ENCODE data around the gene CAPN15.
A peak's percentile ranks its signal among the peaks of the same experiment; 100 is the strongest.

Gene CAPN15

DNA sequence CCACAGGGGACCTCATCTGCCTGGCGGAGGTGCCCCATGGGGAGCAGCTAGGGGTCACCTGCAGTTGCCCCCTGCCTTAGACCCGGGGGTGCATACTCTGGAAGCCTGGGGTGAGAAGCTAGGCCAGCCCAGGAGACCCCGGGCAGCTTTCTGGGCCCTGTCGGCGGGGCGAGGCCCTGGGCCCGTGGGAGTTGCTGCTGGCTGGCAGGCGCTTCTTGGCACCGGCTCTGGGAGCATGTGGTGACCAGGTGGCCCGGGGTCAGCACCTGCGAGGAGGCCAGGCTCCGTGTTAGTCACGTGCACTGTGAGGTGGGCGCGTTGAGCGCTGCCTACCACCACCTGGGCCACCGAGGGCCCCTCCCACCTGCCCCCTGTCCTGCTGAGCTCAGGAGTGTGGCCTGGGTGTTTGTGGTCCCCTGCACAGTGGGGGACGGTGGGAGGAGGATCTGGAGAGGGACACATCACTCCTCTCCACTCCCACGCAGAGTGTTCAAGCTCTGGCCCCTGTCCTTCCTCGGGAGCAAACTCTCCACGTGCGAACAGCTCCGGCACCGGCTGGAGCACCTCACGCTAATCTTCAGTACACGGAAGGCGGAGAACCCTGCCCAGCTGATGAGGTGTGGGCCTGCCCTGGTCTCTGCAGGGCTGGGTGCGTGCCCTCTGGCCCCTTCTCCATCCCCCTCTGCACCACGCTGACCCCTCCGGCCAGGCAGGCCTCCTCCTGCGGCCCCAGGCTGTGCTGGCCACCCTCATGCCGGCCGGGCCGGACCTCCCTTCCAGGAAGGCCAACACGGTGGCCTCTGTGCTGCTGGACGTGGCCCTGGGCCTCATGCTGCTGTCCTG lies 48.1 kb downstream of the CAPN15 start:
- DNase-seq (ENCODE audit: low read depth in 2 of 3, low spot score in 2 of 3): no peak

DNA sequence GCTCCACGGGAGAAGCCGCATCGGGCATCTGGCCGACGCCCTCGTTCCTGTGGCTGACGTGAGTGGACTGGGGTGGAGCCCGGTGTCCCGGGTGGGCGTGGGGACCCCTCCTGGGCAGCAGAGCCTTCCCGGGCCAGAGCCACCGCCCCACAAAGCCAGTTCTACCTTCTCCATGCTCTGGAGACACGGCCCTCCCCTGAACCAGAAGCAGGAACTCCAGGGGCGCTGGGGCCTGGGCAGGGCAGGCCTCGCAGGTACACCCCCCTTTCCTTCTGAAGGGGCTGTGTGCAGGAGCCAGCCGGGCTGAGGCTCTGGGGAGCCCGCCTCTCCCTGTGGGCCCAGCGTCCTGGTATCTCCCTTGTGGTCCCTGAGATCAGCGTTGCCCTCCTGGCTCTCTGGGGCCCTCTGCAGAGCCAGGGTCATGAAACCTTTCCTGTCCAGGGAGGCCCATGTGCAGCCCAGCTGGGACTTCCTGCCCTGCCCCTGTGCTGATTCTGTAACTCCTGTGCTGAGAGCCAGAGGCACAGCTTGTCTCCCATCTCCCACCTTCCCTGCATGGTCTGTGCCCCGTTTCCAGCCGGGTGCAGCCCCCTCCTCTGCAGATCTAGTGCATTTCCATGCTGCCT lies 48.8 kb downstream of the CAPN15 start:
- no peak for DNase-seq (ENCODE audit: low read depth in 2 of 3, low spot score in 2 of 3)

DNA sequence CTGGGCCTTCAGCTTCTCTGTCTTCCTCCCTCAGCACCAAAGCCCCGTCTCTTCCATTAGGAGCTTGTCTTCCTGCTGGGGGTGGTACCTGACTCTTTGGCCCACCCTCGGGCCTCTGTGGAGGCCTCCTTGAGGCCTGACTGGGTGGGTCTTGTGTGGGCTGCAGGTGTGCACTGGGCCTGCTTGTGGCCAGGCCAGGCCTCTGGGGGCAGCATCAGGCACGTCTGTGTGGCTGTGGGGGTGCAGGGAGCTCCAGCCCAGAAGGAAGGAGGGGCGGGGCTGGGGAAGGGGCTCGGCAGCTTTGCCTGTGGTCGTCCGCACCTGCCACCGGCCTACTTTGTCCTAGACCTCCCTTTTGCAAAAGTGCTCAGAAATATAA lies 49.3 kb downstream of the CAPN15 start:
- no peak for DNase-seq (ENCODE audit: low read depth in 2 of 3, low spot score in 2 of 3)

DNA sequence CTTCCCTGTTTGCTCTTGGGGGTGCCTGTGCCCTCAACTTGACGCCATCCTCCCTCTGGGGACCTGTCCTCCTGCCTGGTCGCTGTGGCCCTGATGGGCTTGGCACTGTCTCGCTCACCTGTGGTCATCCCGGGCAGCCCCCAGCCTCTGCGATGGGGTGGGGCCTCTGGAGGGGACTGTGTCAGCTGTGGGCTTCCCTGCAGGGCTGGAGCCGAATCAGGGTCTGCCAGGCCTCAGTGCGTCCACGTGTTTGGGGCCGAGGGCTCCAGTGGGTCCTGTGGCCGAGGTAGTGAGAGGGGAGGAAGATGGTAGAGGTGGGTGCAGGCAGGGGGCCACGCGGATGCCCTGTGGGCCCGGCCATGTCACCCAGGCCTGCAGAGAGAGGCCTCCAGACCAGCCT lies 50.3 kb downstream of the CAPN15 start:
- DNase-seq (ENCODE audit: low read depth in 2 of 3, low spot score in 2 of 3): no peak

DNA sequence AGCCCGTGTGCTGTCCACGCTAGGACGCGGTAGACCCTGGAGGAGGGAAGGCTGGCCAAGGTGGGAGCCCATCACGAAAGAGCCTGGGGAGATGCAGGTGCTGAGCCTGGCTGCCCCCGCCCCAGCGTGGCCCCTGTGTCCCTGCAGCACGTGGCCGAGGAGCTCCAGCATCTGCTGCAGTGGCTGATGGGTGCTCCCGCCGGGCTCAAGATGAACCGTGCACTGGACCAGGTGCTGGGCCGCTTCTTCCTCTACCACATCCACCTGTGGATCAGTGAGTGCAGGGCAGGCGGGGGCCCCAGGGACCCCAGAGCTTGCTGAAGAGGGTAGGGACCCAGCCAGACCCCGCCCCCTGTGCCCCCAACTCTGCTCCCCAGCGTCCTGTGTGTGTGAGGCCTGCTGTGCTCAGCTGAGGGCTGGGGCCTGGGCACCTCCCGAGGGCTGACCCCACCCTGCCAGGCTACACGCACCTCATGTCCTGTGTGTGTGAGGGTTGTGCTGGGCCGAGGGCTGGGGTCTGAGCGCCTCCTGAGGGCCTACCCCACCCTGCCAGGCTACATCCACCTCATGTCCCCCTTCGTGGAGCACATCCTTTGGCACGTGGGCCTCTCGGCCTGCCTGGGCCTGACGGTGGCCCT lies 50.8 kb downstream of the CAPN15 start:
- DNase-seq (ENCODE audit: low read depth in 2 of 3, low spot score in 2 of 3): no peak

DNA sequence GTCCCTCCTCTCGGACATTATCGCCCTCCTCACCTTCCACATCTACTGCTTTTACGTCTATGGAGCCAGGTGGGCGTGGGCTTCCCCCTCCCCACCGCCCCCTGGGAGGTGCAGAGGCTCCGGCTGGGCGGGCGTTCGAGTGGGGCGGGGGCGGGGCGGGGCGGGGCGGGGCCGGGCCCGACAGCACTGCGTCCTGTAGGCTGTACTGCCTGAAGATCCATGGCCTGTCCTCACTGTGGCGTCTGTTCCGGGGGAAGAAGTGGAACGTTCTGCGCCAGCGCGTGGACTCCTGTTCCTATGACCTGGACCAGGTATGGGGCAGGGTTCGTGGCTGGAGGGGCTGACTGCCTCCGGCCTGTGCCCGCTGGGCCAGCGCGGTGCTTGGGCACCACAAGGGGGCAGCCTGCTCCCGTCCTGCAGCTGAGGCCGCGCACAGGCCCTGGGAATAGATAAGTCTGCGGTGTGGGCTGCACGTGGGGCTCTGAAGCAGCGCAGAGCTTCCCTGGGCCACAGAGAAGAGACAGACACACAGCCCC lies 51.4 kb downstream of the CAPN15 start:
- no peak for DNase-seq (ENCODE audit: low read depth in 2 of 3, low spot score in 2 of 3)

DNA sequence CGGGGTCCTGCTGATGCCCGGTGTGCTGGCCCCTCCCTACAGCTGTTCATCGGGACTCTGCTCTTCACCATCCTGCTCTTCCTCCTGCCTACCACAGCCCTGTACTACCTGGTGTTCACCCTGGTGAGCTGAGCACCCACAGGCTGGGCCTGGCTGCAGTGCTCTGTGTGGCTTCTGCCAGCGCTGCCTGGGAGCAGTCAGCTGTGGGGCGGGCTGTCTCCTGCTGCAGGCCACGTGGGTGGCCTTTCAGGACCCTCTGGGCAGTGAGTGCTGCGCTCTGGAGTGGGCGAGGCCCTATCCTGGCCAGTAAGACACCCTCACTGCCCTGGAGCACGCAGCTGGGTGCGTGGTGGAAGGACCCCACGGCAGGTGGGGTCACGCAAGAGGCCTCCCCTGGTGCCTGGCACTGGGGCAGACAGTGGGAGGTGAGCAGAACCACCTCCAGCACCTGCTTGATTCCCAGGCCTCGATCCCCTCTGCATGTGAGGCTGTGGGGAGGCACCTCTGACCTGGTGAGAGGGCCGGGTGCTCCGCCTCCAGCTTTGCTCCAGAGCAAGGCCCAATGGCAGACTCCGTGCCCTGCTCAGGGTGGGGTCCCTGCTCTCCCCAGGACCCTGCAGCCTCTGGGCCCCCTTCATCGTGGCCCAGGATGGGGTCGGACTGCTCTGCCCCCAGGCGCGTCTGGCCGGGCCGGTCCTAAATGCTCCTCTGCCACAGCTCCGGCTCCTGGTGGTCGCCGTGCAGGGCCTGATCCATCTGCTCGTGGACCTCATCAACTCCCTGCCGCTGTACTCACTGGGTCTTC lies 52.8 kb downstream of the CAPN15 start:
- DNase-seq (ENCODE audit: low read depth in 2 of 3, low spot score in 2 of 3): no peak

DNA sequence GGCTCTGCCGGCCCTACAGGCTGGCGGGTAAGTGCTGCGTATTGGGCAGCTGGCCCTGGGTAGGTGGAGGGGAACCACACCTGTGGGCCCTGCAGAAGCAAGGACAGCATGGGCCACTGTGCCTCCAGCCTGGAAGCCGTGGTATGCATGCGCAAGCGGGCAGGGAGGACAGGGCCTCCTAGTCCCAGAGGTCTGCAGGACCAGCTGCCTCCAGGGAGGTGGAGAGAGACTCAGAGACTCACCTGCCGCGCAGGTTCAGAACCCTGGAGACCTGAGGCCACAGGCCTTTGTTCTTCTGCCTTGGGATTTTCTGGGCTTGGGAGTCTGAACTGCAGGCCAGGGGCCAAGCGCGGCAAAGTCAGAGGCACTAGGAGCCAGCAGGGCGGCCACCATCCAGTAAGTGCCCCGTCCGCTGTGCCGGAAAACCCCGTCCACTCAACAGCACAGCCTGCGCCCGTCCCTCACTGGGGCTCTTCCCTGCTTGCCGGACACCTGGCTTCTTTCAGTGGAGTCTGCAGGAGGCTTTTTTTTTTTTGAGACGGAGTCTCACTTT lies 53.5 kb downstream of the CAPN15 start:
- DNase-seq (ENCODE audit: low read depth in 2 of 3, low spot score in 2 of 3): no peak

DNA sequence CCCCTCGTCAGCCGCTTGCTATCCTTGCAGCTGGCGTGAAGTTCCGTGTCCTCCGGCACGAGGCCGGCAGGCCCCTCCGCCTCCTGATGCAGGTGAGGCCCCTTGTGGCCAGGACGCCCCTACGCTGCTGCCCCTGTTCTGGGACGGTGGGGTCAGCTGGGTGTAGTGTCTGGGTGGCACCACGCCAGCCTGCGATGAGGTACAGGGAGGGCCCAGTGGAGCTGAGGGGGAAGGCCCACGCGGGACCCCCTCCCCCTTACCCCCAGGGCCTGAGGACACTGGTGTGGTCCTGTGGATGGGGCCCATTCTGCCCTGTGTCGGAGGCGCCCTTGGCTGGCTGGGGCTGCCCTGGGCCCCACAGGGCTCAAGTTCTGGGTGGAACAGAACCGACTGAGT lies 54.7 kb downstream of the CAPN15 start:
- DNase-seq (ENCODE audit: low read depth in 2 of 3, low spot score in 2 of 3): no peak

DNA sequence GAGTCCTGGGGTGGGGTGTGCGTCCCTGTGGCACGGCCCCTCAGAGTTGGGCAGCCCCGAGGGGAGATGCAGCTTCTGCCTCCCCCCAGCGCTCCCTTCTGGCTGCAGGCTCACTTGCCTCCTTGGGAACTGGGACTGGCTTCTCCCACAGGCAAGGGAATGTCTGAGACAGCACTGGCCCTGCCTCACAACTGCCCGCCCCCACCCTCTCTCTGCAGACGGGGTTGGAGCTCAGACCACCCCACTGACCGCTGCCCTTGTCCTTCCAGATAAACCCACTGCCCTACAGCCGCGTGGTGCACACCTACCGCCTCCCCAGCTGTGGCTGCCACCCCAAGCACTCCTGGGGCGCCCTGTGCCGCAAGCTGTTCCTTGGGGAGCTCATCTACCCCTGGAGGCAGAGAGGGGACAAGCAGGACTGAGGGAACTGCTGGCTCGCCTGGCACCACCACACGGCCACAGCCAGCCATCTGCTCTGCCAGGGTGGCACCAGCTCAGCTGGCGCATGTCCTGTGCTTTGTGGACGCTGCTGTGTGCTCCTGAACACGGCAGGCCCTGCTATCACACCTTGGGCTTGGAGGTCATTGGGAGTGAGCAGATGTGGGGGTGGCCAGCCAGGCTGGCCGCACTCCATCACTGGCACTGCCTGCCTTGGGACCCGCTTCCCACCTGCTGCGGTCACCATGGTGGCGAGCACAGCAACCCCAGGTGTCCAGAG lies 55.3 kb downstream of the CAPN15 start:
- DNase-seq (ENCODE audit: low read depth in 2 of 3, low spot score in 2 of 3): no peak

DNA sequence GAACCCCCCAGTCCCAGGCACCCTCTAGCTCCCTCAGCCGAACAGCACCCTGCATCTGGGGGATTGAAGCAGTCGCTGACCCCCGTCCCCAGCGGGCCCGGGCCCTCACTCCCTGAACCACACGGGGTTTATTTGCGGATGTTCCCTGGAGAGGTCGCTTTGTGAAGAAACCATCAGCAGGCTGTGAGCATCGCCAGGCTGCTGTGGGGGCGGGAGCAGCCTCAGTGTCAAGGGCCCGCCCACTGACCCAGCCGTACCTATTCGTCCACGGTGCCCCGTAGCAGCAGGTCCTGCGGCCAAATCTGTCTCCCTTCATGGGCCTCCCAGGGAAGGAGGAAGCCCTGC lies 55.9 kb downstream of the CAPN15 start:
- DNase-seq (ENCODE audit: low read depth in 2 of 3, low spot score in 2 of 3): no peak

DNA sequence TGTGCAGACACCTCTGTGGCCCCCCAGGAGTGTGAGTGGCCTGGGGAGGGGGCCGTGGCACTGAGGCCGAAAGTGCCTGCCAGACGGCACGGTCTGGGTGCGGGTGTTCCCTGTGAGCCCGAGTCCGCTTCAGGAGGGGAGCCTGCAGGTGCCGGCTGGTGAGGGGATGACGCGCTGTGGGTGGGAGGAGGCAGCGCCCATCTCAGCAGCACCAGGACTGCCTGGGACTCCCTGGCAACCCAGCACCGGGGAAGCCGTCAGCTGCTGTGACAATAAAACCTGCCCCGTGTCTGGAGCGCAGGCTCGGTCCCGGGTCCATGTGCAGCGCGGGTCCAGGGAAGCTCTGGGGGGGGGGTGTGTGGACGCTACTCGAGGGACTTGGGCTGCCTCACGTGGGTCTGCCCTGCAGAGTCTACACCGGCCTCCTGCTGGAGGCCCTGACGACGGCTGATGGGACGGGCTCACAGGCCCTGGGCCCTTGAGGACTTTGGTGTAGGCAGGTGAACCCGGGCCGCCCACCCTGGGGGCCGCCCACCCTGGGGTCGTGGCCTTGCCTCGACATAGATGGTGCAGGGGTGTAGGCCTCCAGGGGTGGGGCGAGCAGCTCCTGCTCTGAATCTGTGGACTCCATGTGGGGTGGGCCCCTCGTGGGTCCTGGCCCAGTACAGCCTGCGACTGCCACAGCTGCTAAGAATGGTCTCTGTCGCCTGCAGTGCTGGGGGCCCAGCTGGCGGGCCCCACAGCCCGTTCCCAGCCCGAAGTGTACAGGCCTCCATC lies 56.5 kb downstream of the CAPN15 start:
- DNase-seq (ENCODE audit: low read depth in 2 of 3, low spot score in 2 of 3): no peak

DNA sequence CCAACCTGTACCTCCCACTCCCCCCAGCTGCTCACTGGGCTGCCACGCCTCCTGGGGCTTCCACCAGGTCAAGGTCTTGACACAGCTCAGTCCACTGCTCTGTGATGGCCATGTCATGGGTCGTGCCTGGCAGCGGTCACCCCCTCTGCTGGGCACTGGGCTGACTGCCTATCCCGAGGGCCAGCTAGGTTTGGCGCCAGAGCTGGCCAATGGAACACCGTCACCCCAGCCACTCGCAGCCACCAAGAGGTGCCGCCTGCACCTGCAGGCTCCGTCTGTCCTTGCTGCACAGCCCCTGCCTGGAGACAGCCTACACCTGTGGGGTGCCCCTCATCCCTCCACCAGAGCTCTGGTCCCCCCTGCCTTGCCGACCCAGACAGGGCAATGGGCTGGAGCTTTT lies 57.8 kb downstream of the CAPN15 start:
- no peak for DNase-seq (ENCODE audit: low read depth in 2 of 3, low spot score in 2 of 3)

DNA sequence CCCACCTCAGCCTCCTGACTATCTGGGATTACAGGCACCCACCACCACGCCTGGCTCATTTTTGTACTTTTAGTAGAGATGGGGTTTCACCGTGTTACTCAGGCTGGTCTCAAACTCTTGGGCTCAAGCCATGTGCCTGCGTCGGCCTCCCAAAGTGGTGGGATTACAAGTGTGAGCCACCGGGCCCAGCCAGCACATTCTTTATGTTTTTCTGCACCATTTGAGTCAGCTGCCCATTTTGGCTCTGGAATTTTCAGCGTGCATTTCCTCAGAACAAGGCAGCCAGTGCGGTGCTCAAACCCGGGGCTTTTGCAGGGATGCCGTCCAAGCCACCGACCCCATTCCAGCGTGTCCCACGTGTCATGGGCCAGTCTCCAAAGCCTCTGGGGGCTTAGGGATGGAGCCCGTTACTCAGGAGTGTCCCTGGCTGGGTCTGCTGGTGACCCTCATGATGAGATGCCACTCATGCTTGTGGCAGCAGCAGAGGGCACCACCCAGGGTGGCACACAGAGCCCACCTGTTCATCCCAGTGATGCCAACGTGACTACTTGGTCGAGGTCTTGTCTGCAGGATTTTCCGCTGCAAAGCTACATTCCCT lies 58.6 kb downstream of the CAPN15 start:
- no peak for DNase-seq (ENCODE audit: low read depth in 2 of 3, low spot score in 2 of 3)

DNA sequence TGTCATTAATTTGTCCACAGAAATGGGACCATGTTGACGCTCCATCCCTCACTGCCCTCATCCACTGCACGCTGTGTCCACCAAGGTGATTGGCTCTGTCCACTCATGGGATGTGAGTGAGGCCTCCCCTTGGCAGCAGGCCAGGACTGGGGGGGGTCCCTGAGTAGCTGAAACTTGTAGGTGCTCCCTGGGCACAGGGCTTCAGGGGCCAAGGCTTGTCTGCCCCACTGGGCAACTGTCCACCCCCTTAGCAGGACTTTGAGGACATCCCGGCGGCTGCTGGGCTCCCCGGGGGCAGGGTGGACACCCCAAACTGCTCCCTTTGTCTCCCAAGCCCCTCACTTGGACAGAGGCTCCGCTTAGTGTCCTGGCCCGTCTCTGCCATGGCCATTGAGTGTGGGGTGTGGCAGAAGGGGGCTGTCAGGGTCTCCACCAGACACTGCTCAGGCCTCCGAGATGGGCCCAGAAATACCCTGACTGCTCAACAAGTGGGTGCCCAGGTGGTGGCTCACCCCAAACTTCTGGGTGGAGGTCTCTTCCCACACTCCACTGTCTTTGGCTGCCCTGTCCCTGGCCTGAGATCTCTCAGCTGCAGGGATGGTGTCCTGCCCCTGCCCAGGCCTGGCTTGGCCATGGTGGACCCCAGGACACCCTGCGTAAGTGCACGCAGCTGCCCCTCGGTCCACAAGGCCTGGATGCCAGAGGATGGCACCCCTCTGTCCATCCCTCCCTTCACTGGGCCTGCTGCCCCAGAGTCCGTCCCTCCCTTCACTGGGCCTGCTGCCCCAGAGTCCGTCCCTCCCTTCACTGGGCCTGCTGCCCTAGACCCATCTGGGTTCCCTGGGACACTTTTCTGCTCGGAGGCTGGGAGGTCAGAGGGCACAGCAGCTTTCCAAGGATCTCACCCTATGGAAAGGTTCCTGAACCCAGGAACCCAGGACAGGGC lies 59.4 kb downstream of the CAPN15 start:
- no peak for DNase-seq (ENCODE audit: low read depth in 2 of 3, low spot score in 2 of 3)

DNA sequence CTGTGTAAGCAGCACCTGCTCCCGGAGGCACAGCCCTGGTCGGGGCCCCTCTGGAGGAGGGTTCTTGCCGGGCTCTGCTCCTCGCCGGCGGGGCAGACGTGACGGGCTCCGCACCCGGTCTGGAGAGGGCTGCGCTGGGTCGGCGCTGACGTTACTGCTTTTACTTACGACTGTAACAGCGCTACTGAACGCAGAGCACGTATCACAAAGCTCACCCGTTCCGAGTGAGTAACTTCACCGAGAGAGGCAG lies 61.1 kb downstream of the CAPN15 start:
- DNase-seq (ENCODE audit: low read depth in 2 of 3, low spot score in 2 of 3): peak in 2 of 3 experiments; percentile 40 to 45

DNA sequence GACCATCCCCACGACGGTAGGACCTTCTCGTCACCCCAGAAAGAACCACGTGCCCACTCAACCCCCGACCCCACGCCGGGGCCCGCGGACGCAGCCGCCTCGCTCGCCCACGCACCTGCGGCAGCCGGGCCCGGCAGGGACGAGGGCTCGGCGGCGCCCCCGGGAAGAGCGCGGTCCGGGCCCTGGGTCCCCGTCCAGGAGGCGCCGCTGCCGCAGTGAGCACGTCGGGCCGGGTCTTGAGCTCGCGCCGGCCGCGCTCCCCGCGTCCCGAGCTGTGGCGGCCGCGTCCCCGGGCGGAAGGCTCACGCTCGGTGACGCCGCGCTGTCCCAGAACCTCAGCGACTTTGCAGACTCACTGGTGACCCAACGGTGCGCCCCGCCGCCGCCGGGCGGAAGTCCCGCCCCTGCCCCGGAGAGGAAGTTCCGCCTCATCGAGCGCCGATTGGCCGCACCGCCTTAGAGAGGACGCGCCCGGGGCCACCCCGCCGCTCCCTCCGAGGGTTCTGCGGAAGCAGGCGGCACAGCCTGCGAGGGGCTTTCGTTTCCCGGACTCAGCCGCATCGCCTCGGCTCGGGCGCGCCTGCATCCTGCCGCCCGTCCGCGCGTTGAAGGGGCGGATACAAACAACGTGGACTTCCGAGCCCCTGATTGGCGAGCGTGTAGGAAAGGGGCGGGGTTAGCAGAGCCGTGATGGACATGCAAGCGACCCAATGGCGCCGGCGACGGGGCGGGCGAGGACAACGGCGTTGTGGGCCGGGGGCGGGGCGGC lies 61.6 kb downstream of the CAPN15 start:
- peak; percentile 93 to 100 (median 99) for DNase-seq (ENCODE audit: low read depth in 2 of 3, low spot score in 2 of 3)

Data from activated CD8-positive, alpha-beta memory T cell treated with anti-CD3 and anti-CD28 coated beads for 48 hours (primary cell).